Stimulated activated CD4-positive, alpha-beta T cell treated with anti-CD3 and anti-CD28 coated beads, Interleukin-12 subunit alpha, Interleukin-12 subunit beta, amount 100 ng/mL, for 24 hours (primary cell): ENCODE measurements around the gene FGD6.
A peak's percentile ranks its signal among the peaks of the same experiment; 100 is the strongest.
"Not testable (repeated sequence)": the region's sequence is repeated elsewhere in the genome, so short reads cannot be mapped to it uniquely, and the experiment has no call there.

Source experiments
- DNase-seq, 2 experiments: peaks; one replicate each; pipeline ENCODE4 v3.0.0-alpha.2; 2020; ENCODE audit warnings: low read depth in 2 of 2

The FGD6 gene

DNA sequence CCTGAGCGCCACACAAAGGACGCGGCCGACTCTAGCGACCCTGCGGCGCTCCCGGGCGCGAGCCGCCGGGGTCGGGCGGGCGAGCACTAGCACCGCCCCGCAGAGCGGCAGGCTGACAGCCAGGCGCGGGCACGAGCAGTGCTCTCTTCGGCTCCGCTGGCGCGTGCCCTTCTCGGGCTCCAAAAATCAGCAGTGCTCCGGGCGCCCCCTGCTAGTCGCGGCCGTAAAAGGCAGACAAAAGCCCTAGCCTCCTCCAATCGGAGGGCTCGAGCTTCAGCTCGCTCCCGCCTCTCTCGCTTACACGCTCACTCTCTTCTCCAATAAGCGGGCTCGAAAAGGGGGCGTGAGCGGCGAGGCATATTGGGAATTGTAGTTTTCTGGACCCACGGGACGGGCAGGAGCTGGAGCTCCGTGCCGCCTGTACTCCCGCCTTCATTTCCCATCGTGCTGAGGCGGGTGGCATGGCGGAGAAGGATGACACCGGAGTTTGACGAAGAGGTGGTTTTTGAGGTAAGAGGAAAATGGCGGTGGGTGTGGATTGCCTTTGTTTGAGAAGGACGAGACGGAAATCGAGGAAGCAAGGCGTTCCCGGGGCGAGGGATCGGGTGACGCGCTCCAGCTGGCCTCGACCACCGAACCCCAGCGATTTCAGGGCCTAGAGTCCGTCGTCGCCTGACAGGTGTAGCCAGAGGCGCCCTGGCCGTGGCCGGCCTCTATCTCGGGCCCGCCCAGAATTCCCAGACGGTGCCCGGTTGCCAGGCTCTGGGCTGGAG is at the start of gene FGD6, which contains the start of gene VEZT:
Gene FGD6, minus strand, starts transcription at position 91 of the 773 bp plus-strand sequence. CDS start 227 bp downstream, outside the sequence.
Gene VEZT, plus strand, starts transcription at position 431 of the 773 bp plus-strand sequence. Its CDS starts 44 bp downstream, at position 475.
- peak; percentile 95 to 96 for DNase-seq

DNA sequence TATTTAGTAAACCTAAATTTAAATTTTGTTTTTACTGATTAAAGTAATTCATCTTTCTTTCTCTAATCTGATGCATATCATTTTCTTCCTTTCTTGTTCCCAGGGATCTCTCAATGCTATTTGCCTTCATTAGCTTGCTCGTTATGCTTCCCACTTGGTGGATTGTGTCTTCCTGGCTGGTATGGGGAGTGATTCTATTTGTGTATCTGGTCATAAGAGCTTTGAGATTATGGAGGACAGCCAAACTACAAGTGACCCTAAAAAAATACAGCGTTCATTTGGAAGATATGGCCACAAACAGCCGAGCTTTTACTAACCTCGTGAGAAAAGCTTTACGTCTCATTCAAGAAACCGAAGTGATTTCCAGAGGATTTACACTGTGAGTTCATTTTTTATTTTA is 49.0 kb upstream of the FGD6 start:
- DNase-seq, result no peak

DNA sequence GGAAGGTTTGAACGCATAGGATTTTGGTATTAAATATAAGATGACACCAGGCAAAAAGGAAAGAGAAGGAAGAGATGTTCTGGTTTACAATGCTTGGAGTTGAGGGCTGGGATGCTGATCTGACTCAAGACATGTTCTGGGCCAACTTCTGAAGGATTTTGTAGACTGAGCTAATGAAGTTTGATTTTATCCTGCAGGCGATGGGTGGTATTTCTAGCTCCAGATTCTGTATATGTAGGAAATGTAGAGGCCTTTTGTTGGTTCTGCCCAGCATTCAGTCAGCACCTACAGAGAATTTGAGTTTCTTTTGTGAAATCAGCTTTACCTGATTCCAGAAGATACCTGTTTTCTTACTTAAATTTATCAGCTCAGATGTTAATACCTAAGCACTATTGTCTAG is 48.5 kb upstream of the FGD6 start:
- no peak for DNase-seq

DNA sequence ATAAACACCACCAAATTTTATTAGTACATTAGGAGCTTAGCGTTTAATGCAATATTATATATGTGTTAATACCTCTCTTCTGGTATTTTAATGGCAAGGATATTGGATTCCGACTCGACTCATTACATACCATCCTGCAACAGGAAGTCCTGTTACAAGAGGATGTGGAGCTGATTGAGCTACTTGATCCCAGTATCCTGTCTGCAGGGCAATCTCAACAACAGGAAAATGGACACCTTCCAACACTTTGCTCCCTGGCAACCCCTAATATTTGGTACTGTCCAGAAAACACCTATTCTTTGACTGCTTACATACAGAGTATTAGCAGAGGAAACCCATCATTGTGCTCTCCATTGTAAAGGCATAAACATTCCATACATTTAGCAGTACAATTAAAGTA is 45.5 kb upstream of the FGD6 start:
- no peak for DNase-seq

DNA sequence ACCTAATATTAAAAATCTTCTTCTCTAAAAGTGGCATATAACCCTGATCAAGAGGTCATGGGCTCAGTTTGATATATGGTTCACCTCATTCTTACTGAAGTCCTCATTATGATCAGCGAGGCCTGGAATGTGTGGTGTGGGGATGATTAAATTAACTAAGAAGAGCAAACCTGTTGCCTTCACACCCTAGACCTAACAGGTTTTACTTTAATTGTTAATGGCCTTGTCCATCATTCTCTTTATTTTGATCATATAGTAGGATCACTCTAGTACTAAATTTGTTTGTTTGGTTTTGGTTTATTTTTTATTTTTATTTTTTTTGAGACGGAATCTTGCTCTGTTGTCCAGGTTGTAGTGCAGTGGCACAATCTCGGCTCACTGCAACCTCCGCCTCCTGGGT is 43.8 kb upstream of the FGD6 start:
- no peak for DNase-seq

DNA sequence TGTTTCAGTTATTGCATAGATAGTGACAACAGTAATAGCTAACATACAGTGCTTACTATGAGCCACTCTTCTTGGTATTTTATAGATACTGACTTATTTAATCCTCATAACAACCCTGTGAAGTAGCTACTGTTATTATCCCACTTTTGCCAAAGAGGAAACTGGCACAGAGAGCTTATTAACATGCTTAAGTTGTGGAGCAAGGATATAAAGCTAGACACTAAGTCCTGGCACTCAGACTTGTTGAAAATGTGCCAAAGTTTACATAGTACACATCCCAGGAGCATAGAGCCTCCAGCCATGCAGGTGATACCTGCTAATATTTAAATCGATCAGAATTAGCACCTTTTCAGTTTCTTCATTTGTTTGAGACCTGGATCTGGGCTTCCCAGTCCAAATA is 42.1 kb upstream of the FGD6 start:
- DNase-seq, result no peak

DNA sequence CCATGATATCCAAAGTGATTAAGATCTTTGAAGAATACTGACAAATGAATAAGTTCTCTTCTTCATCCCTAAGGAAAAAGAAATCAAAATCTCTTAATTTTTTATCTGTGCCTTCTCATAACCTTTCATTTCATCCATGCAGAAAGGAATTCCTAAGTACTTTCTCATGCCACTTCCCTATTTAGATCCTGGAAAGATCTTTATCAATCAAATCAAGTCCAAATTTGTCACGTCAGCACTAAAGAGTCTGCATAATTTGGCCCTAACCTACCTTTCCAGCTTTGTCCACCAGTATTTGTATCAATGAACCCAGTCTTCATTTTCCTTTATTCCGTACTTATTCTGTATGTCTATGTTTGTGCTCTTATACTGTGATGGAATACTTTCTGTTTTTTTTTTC is 41.5 kb upstream of the FGD6 start:
- DNase-seq, result no peak

DNA sequence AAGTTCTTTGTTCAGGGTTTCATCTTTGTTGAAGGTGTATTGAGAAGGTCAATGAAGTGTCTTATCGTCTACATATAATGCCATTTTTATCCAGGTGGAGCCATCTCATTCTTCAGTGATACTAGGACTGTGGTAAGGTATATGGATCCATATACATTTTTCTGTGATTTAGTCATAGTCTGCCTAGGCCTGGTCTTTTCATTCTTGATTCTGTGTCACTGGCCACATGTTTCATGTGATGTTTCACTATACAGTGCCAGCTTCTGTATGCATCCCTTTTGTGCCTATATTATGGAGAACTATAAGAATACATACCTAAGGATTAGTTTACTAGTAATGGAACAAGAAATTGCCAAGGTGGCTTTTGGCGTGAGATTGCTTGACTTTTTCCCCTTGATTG is 40.9 kb upstream of the FGD6 start:
- no peak for DNase-seq

DNA sequence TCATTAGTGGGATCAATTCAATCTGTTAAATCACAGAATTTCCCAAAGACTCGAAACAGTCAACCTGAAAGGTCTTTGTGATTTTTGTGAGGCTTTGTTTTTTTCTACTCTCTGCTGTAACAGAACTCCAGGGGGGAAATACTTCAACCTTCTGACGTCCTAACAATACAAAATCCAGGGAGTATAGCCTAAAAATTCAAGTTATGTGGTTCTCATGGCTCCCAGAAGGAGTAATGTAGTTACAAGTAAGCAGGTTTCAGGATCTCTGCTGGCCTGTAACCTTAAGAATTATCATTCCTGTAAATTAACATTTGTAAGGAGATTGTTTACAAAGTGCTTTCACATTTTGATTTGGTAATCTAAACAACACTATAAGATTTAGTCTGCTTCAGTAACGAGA is 40.3 kb upstream of the FGD6 start:
- no peak for DNase-seq

DNA sequence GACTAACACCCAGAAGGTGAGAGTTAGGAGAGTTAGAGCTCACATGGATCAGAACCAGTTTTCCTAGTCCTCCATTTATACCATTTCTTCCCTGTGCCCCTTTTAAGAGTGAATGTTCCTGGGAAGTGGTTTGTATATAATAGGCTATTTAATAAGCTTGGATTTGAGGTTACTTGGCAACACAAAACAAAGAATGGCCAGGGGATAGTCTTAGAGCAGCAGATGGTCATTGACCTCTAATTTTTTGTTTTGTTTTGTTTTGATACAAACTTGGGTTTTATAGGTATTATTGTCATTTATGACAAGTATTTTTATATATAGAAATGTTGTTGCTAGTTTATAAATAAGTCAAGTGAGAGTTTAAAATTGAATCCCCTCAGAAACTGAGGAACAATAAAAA is 36.1 kb upstream of the FGD6 start:
- DNase-seq, result no peak

DNA sequence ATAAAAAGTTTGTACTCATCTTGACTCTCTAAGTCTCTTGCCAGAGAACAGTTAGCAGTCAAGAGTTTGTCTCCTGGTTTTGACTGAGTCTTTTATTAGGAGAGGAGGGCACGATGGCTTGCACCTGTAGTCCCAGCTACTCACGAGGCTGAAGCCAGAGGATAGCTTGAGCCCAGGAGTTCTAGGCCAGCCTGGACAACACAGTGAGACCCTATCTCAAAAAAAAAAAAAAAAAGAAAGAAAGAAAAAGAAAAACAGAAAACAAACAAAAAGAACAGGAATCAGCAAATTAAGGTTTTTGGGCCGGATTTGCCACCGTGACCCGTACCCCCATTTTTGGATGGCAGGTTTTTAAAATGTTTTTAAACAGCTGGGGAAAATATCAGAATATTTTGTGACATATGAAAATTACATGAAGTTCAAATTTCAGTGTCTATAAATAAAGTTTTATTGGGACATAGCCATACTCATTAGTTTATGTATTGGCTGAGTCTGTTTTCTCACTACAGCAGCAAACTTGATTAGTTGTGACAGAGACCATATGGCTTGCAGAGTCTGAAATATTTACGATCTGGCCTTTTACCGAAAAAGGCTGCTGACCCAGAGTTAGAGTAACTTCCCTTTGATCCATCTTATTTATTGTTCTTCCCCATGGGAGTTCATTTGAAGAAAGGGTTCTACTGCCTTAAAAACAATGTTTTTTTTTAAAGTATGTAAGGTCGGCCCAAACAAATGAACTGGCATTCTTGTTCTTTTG is 31.5 kb upstream of the FGD6 start:
- no peak for DNase-seq

DNA sequence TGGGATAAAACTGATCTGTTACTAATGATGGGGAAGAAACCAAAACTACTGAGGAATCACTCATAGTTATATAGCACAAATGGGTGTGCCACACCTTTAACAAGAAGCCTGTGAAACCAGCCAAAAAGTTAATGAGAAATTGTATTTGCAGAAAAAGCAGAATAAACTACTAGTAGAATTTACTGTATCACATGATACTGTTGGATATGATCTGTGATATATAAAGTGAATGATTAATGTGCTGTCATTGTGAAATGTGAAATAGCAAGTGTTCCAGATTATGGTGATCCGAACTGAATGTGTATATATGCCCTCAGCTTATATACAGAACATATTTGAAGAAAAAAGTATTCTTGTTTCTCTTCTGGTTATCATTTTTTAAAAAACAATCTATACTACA is 30.8 kb upstream of the FGD6 start:
- no peak for DNase-seq

DNA sequence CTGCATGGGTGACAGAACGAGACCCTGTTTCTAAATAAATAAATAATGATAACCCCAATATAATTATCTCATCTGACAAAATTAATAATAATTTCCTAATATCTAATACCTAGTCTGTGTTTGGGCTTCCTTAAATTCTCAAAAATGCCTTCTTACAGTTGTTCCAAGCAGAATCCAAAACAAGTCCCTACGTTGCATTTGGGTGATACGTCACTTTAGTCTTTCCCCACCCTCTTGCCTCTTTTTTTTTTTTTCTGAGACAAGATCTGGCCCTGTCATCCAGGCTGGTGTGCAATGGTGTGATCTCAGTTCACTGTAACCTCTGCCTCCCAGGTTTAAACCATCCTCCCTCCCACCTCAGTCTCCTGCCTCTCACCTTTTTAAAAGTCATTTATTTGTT is 27.1 kb upstream of the FGD6 start:
- DNase-seq, result no peak

DNA sequence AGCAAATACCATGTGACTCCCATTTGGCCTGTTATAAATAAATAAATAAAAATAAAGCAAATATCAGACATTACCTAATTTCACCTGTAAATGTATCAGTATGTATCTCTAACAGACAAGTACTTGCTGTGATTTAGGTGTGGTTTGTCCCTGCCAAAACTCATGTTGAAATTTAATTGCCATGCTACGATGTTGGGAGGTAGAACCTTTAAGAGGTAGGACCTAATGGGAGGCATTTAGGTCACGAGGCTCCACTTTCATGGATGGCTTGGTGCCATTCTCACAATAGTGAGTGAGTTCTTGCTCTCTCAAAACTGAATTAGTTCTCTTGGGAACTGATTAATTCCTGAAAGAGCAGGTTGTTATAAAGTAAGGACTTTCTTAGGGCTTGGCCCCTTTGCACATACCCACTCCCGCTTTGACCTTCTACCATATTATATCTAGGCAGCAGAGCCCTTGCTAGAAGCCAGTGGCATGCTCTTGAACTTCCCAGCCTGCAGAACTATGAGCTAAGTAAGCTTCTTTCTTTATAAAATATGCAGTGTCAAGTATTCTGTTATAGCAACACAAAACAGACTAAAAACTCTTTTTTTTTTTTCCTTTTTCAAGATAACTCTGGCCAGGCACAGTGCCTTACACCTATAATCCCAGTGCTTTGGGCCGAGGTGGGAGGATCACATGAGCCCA is 26.4 kb upstream of the FGD6 start:
- no peak for DNase-seq

DNA sequence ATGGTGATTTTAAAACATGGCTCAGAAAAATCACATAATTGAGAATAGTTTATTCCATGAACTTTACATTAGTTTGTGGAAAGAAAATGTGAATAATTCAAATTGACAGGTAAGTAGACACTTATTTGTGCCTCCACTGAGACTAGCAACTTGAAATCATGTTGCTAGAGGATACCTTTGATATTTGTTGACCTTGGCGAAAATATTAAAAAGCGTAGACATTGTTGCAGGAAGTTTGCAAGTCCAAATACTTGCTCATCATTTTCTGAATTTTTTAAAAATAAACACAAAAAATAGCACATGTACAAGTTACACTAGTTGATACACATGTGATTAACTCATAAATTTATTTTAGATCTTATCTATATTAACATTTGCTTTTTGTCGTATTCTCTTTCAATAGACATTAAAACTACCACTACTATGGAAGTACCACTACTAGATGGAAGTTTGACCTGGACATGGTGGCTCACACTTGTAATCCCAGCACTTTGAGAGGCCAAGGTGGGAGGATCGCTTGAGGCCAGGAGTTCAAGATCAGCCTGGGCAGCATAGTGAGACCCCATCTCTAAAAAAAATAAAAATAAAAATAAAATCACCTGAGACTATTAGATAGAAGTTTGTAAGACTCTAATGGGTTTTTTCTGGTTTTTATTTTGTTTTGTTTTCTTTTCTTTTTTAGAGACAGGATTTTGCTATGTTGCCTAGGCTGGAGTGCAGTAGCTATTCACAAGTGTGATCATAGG is 24.7 kb upstream of the FGD6 start:
- DNase-seq, result no peak

DNA sequence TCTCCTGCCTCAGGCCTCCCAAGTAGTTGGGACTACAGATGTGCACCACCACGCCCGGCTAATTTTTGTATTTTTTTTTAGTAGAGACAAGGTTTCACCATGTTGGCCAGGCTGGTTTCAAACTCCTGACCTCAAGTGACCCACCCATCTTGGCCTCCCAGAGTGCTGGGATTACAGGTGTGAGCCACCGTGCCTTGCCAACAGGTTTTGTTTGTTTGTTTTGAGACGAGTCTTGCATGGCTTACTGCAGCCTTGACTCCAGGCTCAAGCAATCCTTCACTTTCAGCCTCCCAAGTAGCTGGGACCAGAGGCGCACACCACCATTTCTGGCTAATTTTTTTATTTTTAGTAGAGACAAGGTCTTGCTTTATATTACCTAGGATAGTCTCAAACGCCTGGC is 23.9 kb upstream of the FGD6 start:
- DNase-seq, result not testable (repeated sequence)

DNA sequence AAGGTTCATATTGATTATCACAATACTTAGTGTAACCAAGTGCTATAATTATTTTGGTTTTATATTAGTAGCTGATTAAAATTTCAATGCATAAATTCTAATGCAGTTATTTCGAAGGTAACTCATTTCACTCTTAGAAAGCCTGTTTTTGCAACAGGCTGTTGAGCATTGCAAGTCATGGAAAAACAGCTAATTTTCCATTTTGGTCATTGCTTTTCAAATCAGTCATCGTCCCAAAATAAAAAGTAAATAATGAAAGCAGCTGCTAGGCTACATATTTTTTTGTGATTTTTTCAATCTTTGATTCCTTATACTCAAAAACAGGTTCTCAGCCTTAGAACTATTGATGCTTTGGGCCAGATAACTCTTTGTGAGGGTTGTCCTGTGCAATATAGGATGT is 23.3 kb upstream of the FGD6 start:
- DNase-seq, result no peak

DNA sequence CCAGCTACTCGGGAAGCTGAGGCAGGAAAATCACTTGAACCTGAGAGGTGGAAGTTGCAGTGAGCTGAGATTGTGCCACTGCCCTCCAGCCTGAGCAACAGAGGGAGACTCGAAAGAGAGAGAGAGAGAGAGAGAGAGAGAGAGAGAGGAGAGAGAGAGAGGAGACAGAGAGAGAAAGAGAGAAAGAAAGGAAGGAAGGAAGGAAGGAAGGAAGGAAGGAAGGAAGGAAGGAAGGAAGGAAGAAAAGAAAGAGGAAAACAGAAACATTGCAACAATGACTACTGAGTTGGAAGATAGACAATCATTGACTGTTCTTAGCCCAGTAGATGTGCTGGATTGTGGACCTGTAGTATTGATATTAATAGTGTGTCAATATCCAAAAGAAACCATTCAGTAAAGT is 22.6 kb upstream of the FGD6 start:
- DNase-seq, result not testable (repeated sequence)

DNA sequence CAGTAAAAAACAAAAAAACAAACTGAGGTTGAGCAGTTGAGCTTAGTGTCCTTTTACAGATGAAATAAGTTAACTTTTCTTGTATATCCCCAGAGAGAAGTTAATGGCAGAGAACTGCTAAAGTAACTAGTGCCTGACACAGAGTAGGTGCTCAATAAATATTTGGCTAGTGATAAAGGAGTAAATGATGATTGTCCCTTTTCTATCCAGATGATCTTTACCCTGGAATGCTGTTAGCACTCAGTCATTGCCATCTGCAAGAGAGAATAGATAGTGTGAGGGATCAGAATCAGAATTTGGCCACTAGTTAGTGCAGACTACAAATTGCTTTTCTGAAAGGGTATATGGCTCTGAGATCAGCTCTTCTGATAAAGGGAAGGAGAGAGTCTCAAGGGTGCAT is 21.9 kb upstream of the FGD6 start:
- DNase-seq, result no peak

DNA sequence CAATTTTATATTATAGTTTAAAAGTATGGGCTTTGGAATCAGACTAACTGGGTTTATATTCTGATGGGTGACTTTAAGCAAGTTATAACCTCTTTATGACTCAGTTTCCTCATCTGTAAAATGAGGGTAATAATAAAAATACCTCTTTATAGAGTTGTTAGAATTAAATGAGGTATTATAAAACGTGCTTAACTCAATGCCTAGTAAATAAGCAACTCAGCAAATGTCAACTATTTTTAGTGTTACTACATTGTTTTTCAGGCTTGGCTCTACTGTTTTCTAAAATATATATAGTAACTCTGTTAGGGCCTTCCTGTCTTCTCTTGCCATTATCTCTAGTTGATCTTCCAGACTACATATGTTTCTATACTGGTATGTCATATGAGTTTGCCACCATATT is 20.9 kb upstream of the FGD6 start:
- DNase-seq, result no peak

DNA sequence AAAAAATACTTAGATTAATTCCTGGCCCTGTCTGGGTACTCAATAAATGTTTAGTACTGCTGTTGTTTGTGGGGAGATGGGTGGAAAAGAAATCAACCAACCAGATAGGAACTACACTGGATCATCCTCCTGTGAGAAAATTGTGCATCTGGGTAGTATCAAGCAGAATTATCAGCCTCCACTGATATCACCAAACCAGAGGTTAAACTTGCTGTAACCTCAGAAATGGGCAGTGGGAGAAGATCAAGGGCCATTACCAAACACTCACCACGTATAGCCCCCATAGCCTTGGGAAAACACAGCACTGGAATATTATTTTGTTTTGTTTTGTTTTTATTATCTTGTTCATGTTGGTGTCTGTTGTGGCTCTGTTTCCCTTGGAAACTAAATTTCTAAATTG is 20.0 kb upstream of the FGD6 start:
- no peak for DNase-seq

DNA sequence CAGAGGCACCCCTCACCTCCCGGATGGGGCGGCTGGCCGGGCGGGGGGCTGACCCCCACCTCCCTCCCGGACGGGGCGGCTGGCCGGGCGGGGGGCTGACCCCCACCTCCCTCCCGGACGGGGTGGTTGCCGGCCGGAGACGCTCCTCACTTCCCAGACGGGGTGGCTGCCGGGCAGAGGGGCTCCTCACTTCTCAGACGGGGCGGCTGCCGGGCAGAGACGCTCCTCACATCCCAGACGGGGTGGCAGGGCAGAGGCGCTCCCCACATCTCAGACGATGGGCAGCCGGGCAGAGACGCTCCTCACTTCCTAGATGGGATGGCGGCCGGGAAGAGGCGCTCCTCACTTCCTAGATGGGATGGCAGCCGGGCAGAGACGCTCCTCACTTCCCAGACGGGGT is 18.4 kb upstream of the FGD6 start:
- not testable (repeated sequence) for DNase-seq
